ENCODE measurements around the gene EMC1. TPM values are rescaled to one million over a fixed set of nuclear protein-coding genes. Genes with fewer than 3 reads are reported as not detected.

The EMC1 gene
- polyA plus RNA-seq, 1 experiment: 49.0 TPM

Other genes starting within 250 kb of the EMC1 start
- 91.9 and 152 TPM in 2 replicates for gene UBR4, start 41.3 kb downstream of the EMC1 start, polyA plus RNA-seq (2011; rRNA removed)
- gene MRTO4, start 281 bp upstream of the EMC1 start, polyA plus RNA-seq (2011; rRNA removed): 29.0 and 30.8 TPM in 2 replicates
- 0.19 and 0.46 TPM in 2 replicates for gene AKR7A3, start 37.2 kb upstream of the EMC1 start, polyA plus RNA-seq (2011; rRNA removed)
- 47.5 and 63.6 TPM in 2 replicates for gene AKR7A2, start 60.6 kb upstream of the EMC1 start, polyA plus RNA-seq (2011; rRNA removed)
- gene SLC66A1, start 60.8 kb upstream of the EMC1 start, polyA plus RNA-seq (2011; rRNA removed): 11.5 and 16.3 TPM in 2 replicates
- 292 and 312 TPM in 2 replicates for gene CAPZB, start 234.0 kb upstream of the EMC1 start, polyA plus RNA-seq (2011; rRNA removed)

Data from AG04450 (cell line).